ENCODE measurements around the gene SUN2. TPM values are rescaled to one million over a fixed set of nuclear protein-coding genes. Genes with fewer than 3 reads are reported as not detected.

Gene SUN2
- total and polyA plus RNA-seq, 2 of the 8 experiments (the other 6 are each of a cell fraction or from before 2014, with no cell fraction given) = 5.1 to 10.5 TPM

DNA sequence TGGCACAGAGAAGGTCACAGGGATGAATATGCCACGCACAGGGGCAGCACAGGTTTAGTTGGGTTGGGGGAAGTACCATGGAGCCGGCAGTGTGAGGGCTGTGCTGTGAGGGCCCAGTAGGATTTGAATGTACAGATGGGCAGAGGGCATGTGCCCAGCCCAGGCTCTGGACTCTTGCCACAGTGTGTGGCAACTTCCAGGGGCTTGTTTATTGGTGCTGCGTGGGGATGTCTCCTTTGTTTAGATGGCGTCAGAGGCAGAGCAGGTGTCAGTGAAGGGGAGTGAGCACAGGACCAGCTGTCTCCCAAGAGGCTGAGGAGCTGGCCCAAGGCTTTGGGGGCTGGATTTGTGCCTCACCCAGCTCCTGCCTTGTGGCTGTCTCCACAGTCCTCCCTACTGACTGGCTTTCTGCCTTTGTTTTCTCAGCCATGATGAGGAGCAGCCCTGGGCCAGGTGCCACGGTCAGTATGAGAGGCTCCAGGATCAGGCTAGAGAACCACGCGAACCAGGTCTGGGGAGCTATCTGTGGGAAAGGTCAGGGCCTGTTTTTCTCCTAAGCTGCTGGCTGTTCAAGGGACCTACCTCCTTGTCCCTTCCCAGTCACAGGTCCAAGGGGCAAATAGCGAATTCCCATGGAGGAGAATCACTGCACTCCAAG is 21.9 kb downstream of the SUN2 start (continued):
- no peak for TF ChIP-seq CHD7 (IDR thresholded peaks at IDR 0.05; ENCODE audit: insufficient replicate concordance, low read length)
- no peak for TF ChIP-seq CTCF (IDR thresholded peaks at IDR 0.05; ENCODE audit: control extremely low read depth in 1 of 3, insufficient read depth in 1 of 3, low read depth in 1 of 3, low read length in 3 of 3)
- TF ChIP-seq NRF1 (IDR thresholded peaks at IDR 0.05; ENCODE audit: low read depth, low read length) = no peak
- 0 out of 2 replicates have a peak, but pooled peaks have one; percentile 28 for TF ChIP-seq POLR2AphosphoS5 (IDR thresholded peaks at IDR 0.05; ENCODE audit: low read depth, low read length)
- TF ChIP-seq SUZ12 (IDR thresholded peaks at IDR 0.05; ENCODE audit: low read length) = no peak
- no peak for TF ChIP-seq MAFK (IDR thresholded peaks at IDR 0.05; ENCODE audit: low read depth, low read length)
